GM23338 (cell line): ENCODE measurements around the gene ITIH3. TPM values are rescaled to one million over a fixed set of nuclear protein-coding genes. Genes with fewer than 3 reads are reported as not detected.
"Not testable (repeated sequence)": the region's sequence is repeated elsewhere in the genome, so short reads cannot be mapped to it uniquely, and the experiment has no call there.

ENCODE experiments used
- ATAC-seq: fragments of 200-7000 bp; cut with Tn5 transposase; 3 replicates; pipeline ENCODE4 v1.9.1; 2020
- DNase-seq: peaks from one replicate; pipeline ENCODE4 v3.0.0-alpha.2; 2015; ENCODE audit warnings: low spot score
- H2AFZ ChIP-seq: fragments of 200-600 bp; sonication (generic); 2 replicates; pipeline ENCODE4 v1.8.0; 2016; ENCODE audit warnings: antibody characterized with exemption, mild to moderate bottlenecking, moderate library complexity
- H3F3A ChIP-seq: fragments of 200-600 bp; sonication (generic); replicated peaks from 2 replicates; pipeline ENCODE4 v1.8.0; 2017; ENCODE audit warnings: antibody characterized with exemption, mixed run types, low read depth
- H3K27ac ChIP-seq: fragments of 200-600 bp; sonication (generic); 2 replicates; pipeline ENCODE4 v1.6.1; 2016; ENCODE audit warnings: low read depth
- H3K27me3 ChIP-seq: fragments of 200-600 bp; sonication (generic); 2 replicates; pipeline ENCODE4 v1.8.0; 2016; ENCODE audit warnings: mild to moderate bottlenecking, mixed run types, moderate library complexity; ENCODE audit not compliant: insufficient read depth
- H3K36me3 ChIP-seq: fragments of 200-600 bp; sonication (generic); 2 replicates; pipeline ENCODE4 v1.8.0; 2016; ENCODE audit warnings: mild to moderate bottlenecking; ENCODE audit not compliant: insufficient read depth
- H3K4me1 ChIP-seq: fragments of 200-600 bp; sonication (generic); 2 replicates; pipeline ENCODE4 v1.8.0; 2016; ENCODE audit warnings: mild to moderate bottlenecking, moderate library complexity; ENCODE audit not compliant: insufficient read depth
- H3K4me2 ChIP-seq: fragments of 200-600 bp; sonication (generic); 2 replicates; pipeline ENCODE4 v1.7.1; 2017; ENCODE audit warnings: mixed run types
- H3K4me3 ChIP-seq: fragments of 200-600 bp; sonication (generic); 2 replicates; pipeline ENCODE4 v1.6.1; 2016; ENCODE audit warnings: mixed run types
- H3K79me2 ChIP-seq: fragments of 200-600 bp; sonication (generic); replicated peaks from 2 replicates; pipeline ENCODE4 v1.8.0; 2017; ENCODE audit warnings: mild to moderate bottlenecking; ENCODE audit not compliant: insufficient read depth
- H3K9me2 ChIP-seq: fragments of 200-600 bp; sonication (generic); 2 replicates; pipeline ENCODE4 v1.8.0; 2017; ENCODE audit not compliant: insufficient read depth
- H4K20me1 ChIP-seq: fragments of 200-600 bp; sonication (generic); replicated peaks from 2 replicates; pipeline ENCODE4 v1.8.0; 2017; ENCODE audit warnings: mild to moderate bottlenecking; ENCODE audit not compliant: insufficient read depth
- H3K27ac Mint-ChIP-seq: 2 replicates; pipeline ENCODE4 v1.8.0; 2020; ENCODE audit warnings: inconsistent platforms, mild to moderate bottlenecking, moderate library complexity, mixed read lengths
- H3K27me3 Mint-ChIP-seq: 3 replicates; pipeline ENCODE4 v1.8.0; 2022; ENCODE audit warnings: low read depth, mild to moderate bottlenecking, moderate library complexity, mixed read lengths, inconsistent platforms; ENCODE audit not compliant: insufficient read depth, poor library complexity
- H3K36me3 Mint-ChIP-seq: 3 replicates; pipeline ENCODE4 v1.8.0; 2021; ENCODE audit warnings: low read depth, mild to moderate bottlenecking, inconsistent platforms, moderate library complexity, mixed read lengths
- H3K4me1 Mint-ChIP-seq: 3 replicates; pipeline ENCODE4 v1.8.0; 2020; ENCODE audit warnings: mild to moderate bottlenecking, inconsistent platforms, mixed read lengths
- H3K4me3 Mint-ChIP-seq: 3 replicates; pipeline ENCODE4 v1.8.0; 2021; ENCODE audit warnings: moderate library complexity, mild to moderate bottlenecking, inconsistent platforms, mixed read lengths
- H3K9me3 Mint-ChIP-seq: 3 replicates; pipeline ENCODE4 v1.8.0; 2020; ENCODE audit warnings: moderate library complexity, mild to moderate bottlenecking, inconsistent platforms, mixed read lengths
- EZH2 ChIP-seq: fragments of 200-600 bp; sonication (generic); IDR thresholded peaks from one replicate; pipeline ENCODE4 v1.8.0; 2017; ENCODE audit warnings: antibody characterized with exemption, mild to moderate bottlenecking, low read depth; ENCODE audit not compliant: unreplicated experiment
- EZH2phosphoT487 ChIP-seq: fragments of 200-600 bp; sonication (generic); IDR thresholded peaks from one replicate; pipeline ENCODE4 v1.8.1; 2018; ENCODE audit warnings: antibody characterized with exemption; ENCODE audit not compliant: unreplicated experiment
- JUNB ChIP-seq: IDR thresholded peaks from one replicate; pipeline ENCODE4 v1.6.1; 2016; ENCODE audit warnings: antibody characterized with exemption; ENCODE audit not compliant: unreplicated experiment
- NANOG ChIP-seq: IDR thresholded peaks from 2 replicates; pipeline ENCODE4 v1.6.1; 2016; ENCODE audit warnings: antibody characterized with exemption, borderline replicate concordance
- POLR2AphosphoS5 ChIP-seq: IDR thresholded peaks from 2 replicates; pipeline ENCODE4 v1.6.1; 2016; ENCODE audit warnings: antibody characterized with exemption, low read depth
- ZNF114 ChIP-seq: fragments of 250-450 bp; sonication (Bioruptor Pico); IDR thresholded peaks from 2 replicates; pipeline ENCODE4 v1.5.0; 2020; ENCODE audit warnings: mild to moderate bottlenecking, moderate library complexity
- ZNF331 ChIP-seq: fragments of 250-450 bp; sonication (Bioruptor Pico); IDR thresholded peaks from 2 replicates; pipeline ENCODE4 v1.5.0; 2020; ENCODE audit warnings: low read depth, mild to moderate bottlenecking, moderate library complexity
- polyA plus RNA-seq: library from polyadenylated mRNA; unstranded; fragments of >200 nt; fragmentation: Nextera tagmentation; extraction: Ambion mirVana; gene quantifications from 2 replicates; pipeline ENCODE4 v1.2.1, GENCODE V29; 2016
- total RNA-seq: library from RNA; depleted of rRNA; stranded (reverse); fragments of >200 nt; shearing (Covaris generic); gene quantifications from 2 replicates; pipeline ENCODE4 v1.2.3, GENCODE V29; 2014
- TF ChIP-seq, protein P1 (sequence below), 2 experiments: fragments of 200-600 bp in 1 of 2; sonication (generic) in 1 of 2; conservative IDR thresholded peaks; 2 replicates each; pipeline versions ENCODE4 v1.5.1 to v1.6.1; 2016 to 2017; ENCODE audit warnings: antibody characterized with exemption in 2 of 2, low read depth in 2 of 2, mild to moderate bottlenecking in 2 of 2, moderate library complexity in 1 of 2
- TF ChIP-seq, protein P2 (sequence below): fragments of 250-450 bp; sonication (Bioruptor Pico); IDR thresholded peaks from 2 replicates; pipeline ENCODE4 v1.5.0; 2020; ENCODE audit warnings: mild to moderate bottlenecking, moderate library complexity

ITIH3 gene
- total and polyA plus RNA-seq, 2 experiments from 2014 or later: not detected

DNA sequence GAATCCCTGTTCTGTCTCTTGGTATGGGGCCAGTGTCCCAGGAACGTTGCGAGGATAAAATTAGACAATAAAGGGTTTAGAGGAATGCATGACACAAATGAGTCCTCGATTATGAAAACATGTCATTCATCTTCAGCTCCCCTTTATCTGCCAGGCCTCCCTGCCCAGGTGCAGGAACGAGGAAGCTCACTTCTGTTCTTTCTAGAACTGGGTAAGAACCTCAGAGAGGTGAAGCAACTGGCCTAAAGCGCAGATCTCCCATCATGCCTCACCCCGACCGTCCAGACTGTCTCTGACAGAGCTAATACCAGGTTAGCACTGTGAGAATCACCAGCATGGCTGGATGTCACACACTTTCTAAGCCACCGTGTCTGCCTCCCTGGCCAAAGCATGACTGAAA lies 18.7 kb upstream of the ITIH3 start:
- TF ChIP-seq EZH2phosphoT487 (no peak), JUNB (no peak), NANOG (no peak), ZNF331 (CRISPR knock-in tag) (no peak), ZNF114 (CRISPR knock-in tag) (no peak), EZH2 (no peak)
- H3K27me3 Mint-ChIP-seq: peaks cover 5% of the 10 kb centered on the region
- no peaks in the 10 kb centered on the region for H4K20me1 ChIP-seq
- H3K79me2 ChIP-seq: no peaks in the 10 kb centered on the region
- no peaks in the 10 kb centered on the region for H3K36me3 Mint-ChIP-seq
- no peaks in the 10 kb centered on the region for H3K9me2 ChIP-seq
- H3K27ac Mint-ChIP-seq: no peak overlapping the region
- no peak overlapping the region for H3K4me3 ChIP-seq
- H3K27ac ChIP-seq: no peak overlapping the region
- H3K4me1 ChIP-seq: no peaks in the 10 kb centered on the region
- no peaks in the 10 kb centered on the region for H3K9me3 Mint-ChIP-seq
- no peak for ATAC-seq
- no peak overlapping the region for H3K4me3 Mint-ChIP-seq
- H3K27me3 ChIP-seq: no peaks in the 10 kb centered on the region
- no peaks in the 10 kb centered on the region for H3K36me3 ChIP-seq
- H3K4me2 ChIP-seq: no peak overlapping the region
- H3K4me1 Mint-ChIP-seq: no peaks in the 10 kb centered on the region
- no peak for DNase-seq
- peak overlapping the region; percentile 66; the same call in 1 of the 2 replicates for H2AFZ ChIP-seq
- H3F3A ChIP-seq: no peaks in the 10 kb centered on the region

DNA sequence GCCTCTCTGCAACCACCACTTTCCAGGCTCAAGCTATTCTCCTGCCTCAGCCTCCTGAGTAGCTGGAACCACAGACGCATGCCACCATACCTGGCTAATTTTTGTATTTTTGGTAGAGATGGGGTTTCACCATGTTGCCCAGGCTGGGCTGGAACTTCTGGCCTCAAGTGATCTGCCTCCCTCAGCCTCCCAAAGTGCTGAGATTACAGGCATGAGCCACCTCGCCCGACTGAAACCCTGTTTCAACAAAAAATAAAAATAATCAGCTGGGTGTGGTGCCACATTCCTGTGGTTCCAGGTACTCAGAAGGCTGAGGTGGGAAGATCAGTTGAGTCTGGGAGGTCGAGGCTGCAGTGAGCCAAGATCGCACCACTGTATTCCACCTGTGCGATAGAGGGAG lies 18.1 kb upstream of the ITIH3 start:
- not testable (repeated sequence) for H3K4me1 ChIP-seq, DNase-seq, H3K27me3 Mint-ChIP-seq, H3K27ac ChIP-seq, H3K79me2 ChIP-seq, H3K36me3 ChIP-seq, H3K4me1 Mint-ChIP-seq, H3K4me2 ChIP-seq, H3K27ac Mint-ChIP-seq, ATAC-seq, H3F3A ChIP-seq, H4K20me1 ChIP-seq, H3K9me3 Mint-ChIP-seq, H3K9me2 ChIP-seq, H3K4me3 Mint-ChIP-seq, H3K27me3 ChIP-seq, H2AFZ ChIP-seq, H3K4me3 ChIP-seq, H3K36me3 Mint-ChIP-seq

DNA sequence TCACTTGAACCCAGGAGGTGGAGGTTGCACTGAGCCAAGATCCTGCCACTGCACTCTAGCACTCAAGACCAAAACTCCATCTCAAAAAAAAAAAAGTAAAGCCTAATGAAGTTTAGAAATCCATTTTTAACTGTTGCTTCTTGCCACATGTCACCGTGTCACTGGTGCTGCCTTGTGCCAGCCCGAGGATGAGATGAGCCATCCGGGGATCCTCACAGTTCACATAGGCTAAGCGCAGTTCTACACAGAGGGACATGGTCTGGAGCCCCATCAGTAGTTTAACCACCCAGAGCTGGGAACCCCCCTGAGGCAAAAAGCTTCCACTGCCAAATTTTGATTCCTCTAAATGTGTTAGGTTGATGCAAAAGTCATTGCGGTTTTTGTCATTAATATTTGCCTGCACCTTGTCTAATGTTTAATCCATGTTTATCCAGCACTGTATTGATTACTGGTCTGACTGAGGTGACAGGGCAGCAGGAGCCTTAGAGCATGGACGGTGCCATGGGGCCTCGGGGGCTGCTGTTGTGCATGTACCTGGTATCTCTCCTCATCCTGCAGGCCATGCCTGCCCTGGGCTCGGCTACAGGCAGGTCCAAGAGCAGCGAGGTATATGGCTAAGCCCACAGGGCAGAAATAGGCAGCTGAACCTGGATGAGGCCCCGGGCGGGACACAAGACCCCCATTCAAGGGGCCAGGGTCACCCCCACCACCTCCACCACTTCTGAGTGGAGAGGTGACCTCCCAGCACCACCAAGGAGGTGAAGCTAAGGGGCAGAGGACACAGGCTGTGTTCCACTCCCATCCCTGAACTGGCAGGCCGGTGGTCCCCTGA lies 17.3 kb upstream of the ITIH3 start, which contains the start of gene ITIH1:
Gene ITIH1 (plus strand): TSS at position 473 of the 832 bp plus-strand sequence. CDS start 17 bp downstream, at position 490.
- H4K20me1 ChIP-seq: no peaks in the 10 kb centered on the region
- no peak within 1 kb of the TSS for H3K4me3 ChIP-seq
- no peak within 1 kb of the TSS for H3K27ac ChIP-seq
- peaks cover 2% of the 10 kb centered on the region; the same call in 1 of the 3 replicates for H3K9me3 Mint-ChIP-seq
- H3K36me3 ChIP-seq: no peaks in the 10 kb centered on the region
- no peaks in the 10 kb centered on the region for H3K4me1 ChIP-seq
- no peaks in the 10 kb centered on the region for H3K27me3 ChIP-seq
- no peak for ATAC-seq
- H3K4me1 Mint-ChIP-seq: peaks cover 7% of the 10 kb centered on the region
- no peaks in the 10 kb centered on the region; the same call in 2 of the 3 replicates for H3K36me3 Mint-ChIP-seq
- H3K4me3 Mint-ChIP-seq: no peak within 1 kb of the TSS
- no peak for DNase-seq
- no peaks in the 10 kb centered on the region for H3K79me2 ChIP-seq
- no peak within 1 kb of the TSS for H2AFZ ChIP-seq
- H3F3A ChIP-seq: no peaks in the 10 kb centered on the region
- no peak within 1 kb of the TSS for H3K27ac Mint-ChIP-seq
- H3K4me2 ChIP-seq: no peak within 1 kb of the TSS
- no peaks in the 10 kb centered on the region for H3K9me2 ChIP-seq
- H3K27me3 Mint-ChIP-seq: no peaks in the 10 kb centered on the region
- TF ChIP-seq, protein P1, sequence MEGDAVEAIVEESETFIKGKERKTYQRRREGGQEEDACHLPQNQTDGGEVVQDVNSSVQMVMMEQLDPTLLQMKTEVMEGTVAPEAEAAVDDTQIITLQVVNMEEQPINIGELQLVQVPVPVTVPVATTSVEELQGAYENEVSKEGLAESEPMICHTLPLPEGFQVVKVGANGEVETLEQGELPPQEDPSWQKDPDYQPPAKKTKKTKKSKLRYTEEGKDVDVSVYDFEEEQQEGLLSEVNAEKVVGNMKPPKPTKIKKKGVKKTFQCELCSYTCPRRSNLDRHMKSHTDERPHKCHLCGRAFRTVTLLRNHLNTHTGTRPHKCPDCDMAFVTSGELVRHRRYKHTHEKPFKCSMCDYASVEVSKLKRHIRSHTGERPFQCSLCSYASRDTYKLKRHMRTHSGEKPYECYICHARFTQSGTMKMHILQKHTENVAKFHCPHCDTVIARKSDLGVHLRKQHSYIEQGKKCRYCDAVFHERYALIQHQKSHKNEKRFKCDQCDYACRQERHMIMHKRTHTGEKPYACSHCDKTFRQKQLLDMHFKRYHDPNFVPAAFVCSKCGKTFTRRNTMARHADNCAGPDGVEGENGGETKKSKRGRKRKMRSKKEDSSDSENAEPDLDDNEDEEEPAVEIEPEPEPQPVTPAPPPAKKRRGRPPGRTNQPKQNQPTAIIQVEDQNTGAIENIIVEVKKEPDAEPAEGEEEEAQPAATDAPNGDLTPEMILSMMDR (conservative IDR thresholded peaks at IDR 0.05; ENCODE audit: low read depth in 2 of 2): no peak
- TF ChIP-seq NANOG (no peak), POLR2AphosphoS5 (no peak)
- TF ChIP-seq, protein P2, sequence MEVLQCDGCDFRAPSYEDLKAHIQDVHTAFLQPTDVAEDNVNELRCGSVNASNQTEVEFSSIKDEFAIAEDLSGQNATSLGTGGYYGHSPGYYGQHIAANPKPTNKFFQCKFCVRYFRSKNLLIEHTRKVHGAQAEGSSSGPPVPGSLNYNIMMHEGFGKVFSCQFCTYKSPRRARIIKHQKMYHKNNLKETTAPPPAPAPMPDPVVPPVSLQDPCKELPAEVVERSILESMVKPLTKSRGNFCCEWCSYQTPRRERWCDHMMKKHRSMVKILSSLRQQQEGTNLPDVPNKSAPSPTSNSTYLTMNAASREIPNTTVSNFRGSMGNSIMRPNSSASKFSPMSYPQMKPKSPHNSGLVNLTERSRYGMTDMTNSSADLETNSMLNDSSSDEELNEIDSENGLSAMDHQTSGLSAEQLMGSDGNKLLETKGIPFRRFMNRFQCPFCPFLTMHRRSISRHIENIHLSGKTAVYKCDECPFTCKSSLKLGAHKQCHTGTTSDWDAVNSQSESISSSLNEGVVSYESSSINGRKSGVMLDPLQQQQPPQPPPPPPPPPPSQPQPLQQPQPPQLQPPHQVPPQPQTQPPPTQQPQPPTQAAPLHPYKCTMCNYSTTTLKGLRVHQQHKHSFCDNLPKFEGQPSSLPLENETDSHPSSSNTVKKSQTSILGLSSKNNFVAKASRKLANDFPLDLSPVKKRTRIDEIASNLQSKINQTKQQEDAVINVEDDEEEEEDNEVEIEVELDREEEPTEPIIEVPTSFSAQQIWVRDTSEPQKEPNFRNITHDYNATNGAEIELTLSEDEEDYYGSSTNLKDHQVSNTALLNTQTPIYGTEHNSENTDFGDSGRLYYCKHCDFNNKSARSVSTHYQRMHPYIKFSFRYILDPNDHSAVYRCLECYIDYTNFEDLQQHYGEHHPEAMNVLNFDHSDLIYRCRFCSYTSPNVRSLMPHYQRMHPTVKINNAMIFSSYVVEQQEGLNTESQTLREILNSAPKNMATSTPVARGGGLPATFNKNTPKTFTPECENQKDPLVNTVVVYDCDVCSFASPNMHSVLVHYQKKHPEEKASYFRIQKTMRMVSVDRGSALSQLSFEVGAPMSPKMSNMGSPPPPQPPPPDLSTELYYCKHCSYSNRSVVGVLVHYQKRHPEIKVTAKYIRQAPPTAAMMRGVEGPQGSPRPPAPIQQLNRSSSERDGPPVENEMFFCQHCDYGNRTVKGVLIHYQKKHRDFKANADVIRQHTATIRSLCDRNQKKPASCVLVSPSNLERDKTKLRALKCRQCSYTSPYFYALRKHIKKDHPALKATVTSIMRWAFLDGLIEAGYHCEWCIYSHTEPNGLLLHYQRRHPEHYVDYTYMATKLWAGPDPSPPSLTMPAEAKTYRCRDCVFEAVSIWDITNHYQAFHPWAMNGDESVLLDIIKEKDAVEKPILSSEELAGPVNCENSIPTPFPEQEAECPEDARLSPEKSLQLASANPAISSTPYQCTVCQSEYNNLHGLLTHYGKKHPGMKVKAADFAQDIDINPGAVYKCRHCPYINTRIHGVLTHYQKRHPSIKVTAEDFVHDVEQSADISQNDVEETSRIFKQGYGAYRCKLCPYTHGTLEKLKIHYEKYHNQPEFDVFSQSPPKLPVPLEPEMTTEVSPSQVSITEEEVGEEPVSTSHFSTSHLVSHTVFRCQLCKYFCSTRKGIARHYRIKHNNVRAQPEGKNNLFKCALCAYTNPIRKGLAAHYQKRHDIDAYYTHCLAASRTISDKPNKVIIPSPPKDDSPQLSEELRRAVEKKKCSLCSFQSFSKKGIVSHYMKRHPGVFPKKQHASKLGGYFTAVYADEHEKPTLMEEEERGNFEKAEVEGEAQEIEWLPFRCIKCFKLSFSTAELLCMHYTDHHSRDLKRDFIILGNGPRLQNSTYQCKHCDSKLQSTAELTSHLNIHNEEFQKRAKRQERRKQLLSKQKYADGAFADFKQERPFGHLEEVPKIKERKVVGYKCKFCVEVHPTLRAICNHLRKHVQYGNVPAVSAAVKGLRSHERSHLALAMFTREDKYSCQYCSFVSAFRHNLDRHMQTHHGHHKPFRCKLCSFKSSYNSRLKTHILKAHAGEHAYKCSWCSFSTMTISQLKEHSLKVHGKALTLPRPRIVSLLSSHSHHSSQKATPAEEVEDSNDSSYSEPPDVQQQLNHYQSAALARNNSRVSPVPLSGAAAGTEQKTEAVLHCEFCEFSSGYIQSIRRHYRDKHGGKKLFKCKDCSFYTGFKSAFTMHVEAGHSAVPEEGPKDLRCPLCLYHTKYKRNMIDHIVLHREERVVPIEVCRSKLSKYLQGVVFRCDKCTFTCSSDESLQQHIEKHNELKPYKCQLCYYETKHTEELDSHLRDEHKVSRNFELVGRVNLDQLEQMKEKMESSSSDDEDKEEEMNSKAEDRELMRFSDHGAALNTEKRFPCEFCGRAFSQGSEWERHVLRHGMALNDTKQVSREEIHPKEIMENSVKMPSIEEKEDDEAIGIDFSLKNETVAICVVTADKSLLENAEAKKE (CRISPR knock-in tag): no peak
